MM.1S (cell line): ENCODE data around the gene IKBKE.

Experiments used
- DNase-seq: peaks from one replicate; pipeline ENCODE4 v3.0.0-alpha.2; 2015
- H2AFZ ChIP-seq: fragments of 300-600 bp; sonication (generic); 2 replicates; pipeline ENCODE4 v1.6.0; 2016; ENCODE audit warnings: antibody characterized with exemption, low read length
- H3F3A ChIP-seq: fragments of 300-600 bp; sonication (generic); 2 replicates; pipeline ENCODE4 v1.6.1; 2016; ENCODE audit warnings: mild to moderate bottlenecking, antibody characterized with exemption, low read length, moderate library complexity, mixed read lengths; ENCODE audit not compliant: insufficient read depth
- H3K27ac ChIP-seq: fragments of 300-600 bp; sonication (generic); 2 replicates; pipeline ENCODE4 v1.5.1; 2016; ENCODE audit warnings: mild to moderate bottlenecking, low read length
- H3K27me3 ChIP-seq: fragments of 300-600 bp; sonication (generic); replicated peaks from 2 replicates; pipeline ENCODE4 v1.6.0; 2016; ENCODE audit warnings: low read length; ENCODE audit not compliant: insufficient read depth
- H3K36me3 ChIP-seq: fragments of 300-600 bp; sonication (generic); replicated peaks from 2 replicates; pipeline ENCODE4 v1.6.1; 2016; ENCODE audit warnings: mild to moderate bottlenecking, low read length, mixed read lengths; ENCODE audit not compliant: insufficient read depth
- H3K4me1 ChIP-seq: fragments of 300-600 bp; sonication (generic); 2 replicates; pipeline ENCODE4 v1.6.1; 2016; ENCODE audit warnings: low read length, mixed read lengths
- H3K4me2 ChIP-seq: fragments of 300-600 bp; sonication (generic); 2 replicates; pipeline ENCODE4 v1.6.0; 2016; ENCODE audit warnings: low read depth, low read length
- H3K4me3 ChIP-seq: fragments of 300-600 bp; sonication (generic); 2 replicates; pipeline ENCODE4 v1.5.1; 2016; ENCODE audit warnings: low read length, mixed read lengths
- H3K79me2 ChIP-seq: fragments of 300-600 bp; sonication (generic); 2 replicates; pipeline ENCODE4 v1.6.1; 2016; ENCODE audit warnings: mixed run types, low read length, mixed read lengths
- H3K9ac ChIP-seq: fragments of 300-600 bp; sonication (generic); 2 replicates; pipeline ENCODE4 v1.6.1; 2016; ENCODE audit warnings: low read length, mixed read lengths
- H3K9me2 ChIP-seq: fragments of 300-600 bp; sonication (generic); replicated peaks from 2 replicates; pipeline ENCODE4 v1.6.1; 2016; ENCODE audit warnings: mild to moderate bottlenecking, low read length, mixed read lengths; ENCODE audit not compliant: insufficient read depth
- H3K9me3 ChIP-seq: fragments of 300-600 bp; sonication (generic); replicated peaks from 2 replicates; pipeline ENCODE4 v1.6.1; 2016; ENCODE audit warnings: mild to moderate bottlenecking, low read length, mixed read lengths; ENCODE audit not compliant: insufficient read depth
- H4K20me1 ChIP-seq: fragments of 300-600 bp; sonication (generic); 2 replicates; pipeline ENCODE4 v1.6.1; 2016; ENCODE audit warnings: mild to moderate bottlenecking, low read length, moderate library complexity, mixed read lengths; ENCODE audit not compliant: insufficient read depth
- EZH2 ChIP-seq: fragments of 300-600 bp; sonication (generic); optimal IDR thresholded peaks from 2 replicates; pipeline ENCODE3; 2017; ENCODE audit warnings: low read depth, mild to moderate bottlenecking, antibody characterized with exemption, low read length, mixed read lengths
- EZH2phosphoT487 ChIP-seq: fragments of 300-600 bp; sonication (generic); IDR thresholded peaks from 2 replicates; pipeline ENCODE4 v1.6.1; 2018; ENCODE audit warnings: antibody characterized with exemption, low read length
- TF ChIP-seq, protein P1 (sequence below): fragments of 300-600 bp; sonication (generic); IDR thresholded peaks from 2 replicates; pipeline ENCODE4 v1.5.1; 2016; ENCODE audit warnings: antibody characterized with exemption, low read length, mixed read lengths

IKBKE gene

DNA sequence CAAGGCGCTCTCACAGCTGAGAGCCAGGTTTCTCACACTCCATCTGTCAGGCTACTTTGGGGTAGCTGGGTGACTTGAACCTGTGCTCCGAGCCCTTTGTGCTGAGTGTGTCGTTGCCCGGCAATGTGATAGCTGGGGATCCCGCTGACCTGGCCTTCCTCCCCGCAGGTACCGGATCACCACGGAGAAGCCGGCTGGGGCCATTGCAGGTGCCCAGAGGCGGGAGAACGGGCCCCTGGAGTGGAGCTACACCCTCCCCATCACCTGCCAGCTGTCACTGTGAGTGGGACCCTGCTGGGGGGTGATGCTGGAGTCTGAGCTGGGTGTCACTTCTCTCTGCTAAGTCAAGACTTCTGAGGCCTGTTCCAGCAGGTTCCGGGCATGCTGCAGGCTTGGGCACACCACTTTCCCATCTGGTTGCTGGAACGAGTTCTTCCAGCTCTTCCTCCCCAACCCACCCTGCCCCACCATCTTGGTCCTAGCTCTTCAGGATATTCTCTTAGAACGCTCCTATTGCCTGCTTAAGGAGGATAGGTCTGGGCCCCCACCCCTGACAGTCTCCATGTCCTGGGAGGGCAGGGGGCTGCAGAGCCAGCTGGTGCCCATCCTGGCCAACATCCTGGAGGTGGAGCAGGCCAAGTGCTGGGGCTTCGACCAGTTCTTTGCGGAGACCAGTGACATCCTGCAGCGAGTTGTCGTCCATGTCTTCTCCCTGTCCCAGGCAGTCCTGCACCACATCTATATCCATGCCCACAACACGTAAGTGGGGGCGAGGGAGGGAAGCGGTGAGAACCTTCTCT lies 7.5 kb downstream of the IKBKE start:
- Histone ChIP-seq H3F3A (peaks cover 7% of the 10 kb centered on the region), H3K9ac (no peak overlapping the region), H3K27me3 (no peaks in the 10 kb centered on the region), H3K4me1 (peaks cover 15% of the 10 kb centered on the region), H3K27ac (no peak overlapping the region), H3K79me2 (peaks cover 20% of the 10 kb centered on the region), H3K4me2 (no peak overlapping the region), H3K9me3 (no peaks in the 10 kb centered on the region), H3K9me2 (no peaks in the 10 kb centered on the region), H2AFZ (no peak overlapping the region), H4K20me1 (no peaks in the 10 kb centered on the region), H3K4me3 (no peak overlapping the region), H3K36me3 (no peaks in the 10 kb centered on the region; the same call in 1 of the 2 replicates)
- DNase-seq = no peak
- TF ChIP-seq EZH2phosphoT487 = no peak
- TF ChIP-seq, protein P1, sequence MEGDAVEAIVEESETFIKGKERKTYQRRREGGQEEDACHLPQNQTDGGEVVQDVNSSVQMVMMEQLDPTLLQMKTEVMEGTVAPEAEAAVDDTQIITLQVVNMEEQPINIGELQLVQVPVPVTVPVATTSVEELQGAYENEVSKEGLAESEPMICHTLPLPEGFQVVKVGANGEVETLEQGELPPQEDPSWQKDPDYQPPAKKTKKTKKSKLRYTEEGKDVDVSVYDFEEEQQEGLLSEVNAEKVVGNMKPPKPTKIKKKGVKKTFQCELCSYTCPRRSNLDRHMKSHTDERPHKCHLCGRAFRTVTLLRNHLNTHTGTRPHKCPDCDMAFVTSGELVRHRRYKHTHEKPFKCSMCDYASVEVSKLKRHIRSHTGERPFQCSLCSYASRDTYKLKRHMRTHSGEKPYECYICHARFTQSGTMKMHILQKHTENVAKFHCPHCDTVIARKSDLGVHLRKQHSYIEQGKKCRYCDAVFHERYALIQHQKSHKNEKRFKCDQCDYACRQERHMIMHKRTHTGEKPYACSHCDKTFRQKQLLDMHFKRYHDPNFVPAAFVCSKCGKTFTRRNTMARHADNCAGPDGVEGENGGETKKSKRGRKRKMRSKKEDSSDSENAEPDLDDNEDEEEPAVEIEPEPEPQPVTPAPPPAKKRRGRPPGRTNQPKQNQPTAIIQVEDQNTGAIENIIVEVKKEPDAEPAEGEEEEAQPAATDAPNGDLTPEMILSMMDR = no peak
- no peak for TF ChIP-seq EZH2

DNA sequence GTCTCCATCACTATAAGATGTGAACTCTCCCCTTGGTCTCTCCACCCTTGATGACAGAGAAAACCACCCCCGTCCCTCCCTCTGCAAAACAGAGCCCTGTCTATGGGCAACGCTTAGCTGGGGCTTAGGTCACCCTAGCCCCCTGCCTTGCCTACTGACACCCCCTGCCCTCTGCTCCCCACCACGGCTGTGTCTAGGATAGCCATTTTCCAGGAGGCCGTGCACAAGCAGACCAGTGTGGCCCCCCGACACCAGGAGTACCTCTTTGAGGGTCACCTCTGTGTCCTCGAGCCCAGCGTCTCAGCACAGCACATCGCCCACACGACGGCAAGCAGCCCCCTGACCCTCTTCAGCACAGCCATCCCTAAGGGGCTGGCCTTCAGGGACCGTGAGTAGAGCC lies 8.5 kb downstream of the IKBKE start:
- peaks cover 7% of the 10 kb centered on the region for H3F3A ChIP-seq
- no peak overlapping the region for H3K9ac ChIP-seq
- H3K79me2 ChIP-seq = peaks cover 12% of the 10 kb centered on the region; the same call in 1 of the 2 replicates
- no peaks in the 10 kb centered on the region for H3K27me3 ChIP-seq
- H3K27ac ChIP-seq = no peak overlapping the region
- no peaks in the 10 kb centered on the region for H3K9me2 ChIP-seq
- no peak overlapping the region for H3K4me2 ChIP-seq
- no peaks in the 10 kb centered on the region; the same call in 1 of the 2 replicates for H3K36me3 ChIP-seq
- no peak for DNase-seq
- H3K4me1 ChIP-seq = peaks cover 15% of the 10 kb centered on the region
- H2AFZ ChIP-seq = no peak overlapping the region
- H3K9me3 ChIP-seq = no peaks in the 10 kb centered on the region
- no peak overlapping the region for H3K4me3 ChIP-seq
- TF ChIP-seq EZH2phosphoT487 = no peak
- TF ChIP-seq, protein P1 = no peak
- no peak for TF ChIP-seq EZH2
- H4K20me1 ChIP-seq = no peaks in the 10 kb centered on the region

DNA sequence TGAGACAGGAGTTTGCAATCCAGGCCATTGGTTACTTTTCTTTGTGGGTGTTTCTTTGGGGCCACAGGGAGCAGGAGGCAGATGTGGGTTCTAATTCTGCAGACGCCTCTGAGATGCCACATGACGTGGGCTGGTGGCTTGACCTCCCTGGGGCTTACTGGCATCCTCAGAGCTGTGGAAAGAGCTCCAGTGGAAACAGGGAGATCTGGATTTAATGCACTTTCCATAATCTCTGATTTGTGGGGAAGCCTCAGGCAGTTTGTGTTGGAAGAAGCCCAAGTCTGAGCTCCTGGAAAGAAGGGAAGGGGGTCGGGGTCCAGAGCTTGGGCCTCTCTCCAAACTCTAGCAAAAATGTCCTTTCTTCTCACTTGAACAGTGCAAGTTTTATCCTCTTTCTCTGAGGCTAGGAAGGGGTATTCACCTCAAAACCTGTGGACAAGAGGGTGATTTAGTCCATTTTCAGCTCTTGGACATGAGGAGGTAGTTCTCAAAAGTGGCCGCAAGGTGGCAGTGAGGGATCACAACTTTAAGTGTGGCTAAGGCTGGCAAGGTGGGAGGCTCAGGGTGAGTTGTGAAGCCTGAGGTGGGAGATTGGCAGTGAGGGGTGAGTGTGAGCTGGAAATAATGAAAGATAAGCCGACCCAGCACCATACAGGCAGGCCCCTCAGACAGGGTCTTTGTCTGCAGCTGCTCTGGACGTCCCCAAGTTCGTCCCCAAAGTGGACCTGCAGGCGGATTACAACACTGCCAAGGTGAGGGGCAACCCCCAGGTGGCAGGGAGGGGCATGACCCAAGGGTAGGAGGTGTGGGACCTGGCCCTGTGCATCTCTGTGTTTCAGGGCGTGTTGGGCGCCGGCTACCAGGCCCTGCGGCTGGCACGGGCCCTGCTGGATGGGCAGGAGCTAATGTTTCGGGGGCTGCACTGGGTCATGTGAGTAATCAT lies 9.2 kb downstream of the IKBKE start:
- no peak overlapping the region for H3K4me3 ChIP-seq
- H3K9me2 ChIP-seq = no peaks in the 10 kb centered on the region
- H3K27ac ChIP-seq = no peak overlapping the region
- H3K79me2 ChIP-seq = peaks cover 6% of the 10 kb centered on the region; the same call in 1 of the 2 replicates
- H3K27me3 ChIP-seq = no peaks in the 10 kb centered on the region
- DNase-seq = peak; percentile 79
- TF ChIP-seq EZH2phosphoT487 (no peak), EZH2 (no peak)
- TF ChIP-seq, protein P1 = peak; percentile 94
- H4K20me1 ChIP-seq = no peaks in the 10 kb centered on the region
- H3K4me2 ChIP-seq = no peak overlapping the region
- H3K9me3 ChIP-seq = no peaks in the 10 kb centered on the region
- H3K4me1 ChIP-seq = peaks cover 9% of the 10 kb centered on the region
- H3K9ac ChIP-seq = no peak overlapping the region
- no peak overlapping the region for H2AFZ ChIP-seq
- H3F3A ChIP-seq = peaks cover 7% of the 10 kb centered on the region
- no peaks in the 10 kb centered on the region for H3K36me3 ChIP-seq
